Tibial nerve (tissue), 4 donors: ENCODE data around the gene TMCO2. TPM values are rescaled to one million over a fixed set of nuclear protein-coding genes. Genes with fewer than 3 reads are reported as not detected.

Experiments
- DNase-seq, 2 donors: peaks; one replicate each; pipeline ENCODE4 v3.0.0-alpha.2; 2019; ENCODE audit warnings: low spot score in 2 of 2
- H3K27ac ChIP-seq, 4 donors: fragments of 200-600 bp; sonication (generic) in 3 of 4; one replicate each; pipeline ENCODE4 v1.5.1; 2017 to 2019; ENCODE audit warnings: mild to moderate bottlenecking in 1 of 4
- H3K27me3 ChIP-seq, 2 donors: fragments of 200-600 bp; sonication (generic) in 1 of 2; one replicate each; pipeline versions ENCODE4 v1.5.1 to v1.6.0; 2017 to 2019
- H3K36me3 ChIP-seq, 3 donors: fragments of 200-600 bp; sonication (generic); one replicate each; pipeline ENCODE4 v1.5.1; 2018 to 2019
- H3K4me1 ChIP-seq, 4 donors: fragments of 200-600 bp; sonication (generic) in 3 of 4; one replicate each; pipeline ENCODE4 v1.5.1; 2017 to 2019
- H3K4me3 ChIP-seq, 4 donors: fragments of 200-600 bp; sonication (generic) in 3 of 4; one replicate each; pipeline ENCODE4 v1.5.1; 2017 to 2019; ENCODE audit warnings: mild to moderate bottlenecking in 1 of 4, moderate library complexity in 1 of 4
- H3K9me3 ChIP-seq, 4 donors: fragments of 200-600 bp; sonication (generic) in 3 of 4; one replicate each; pipeline ENCODE4 v1.5.1; 2017 to 2019
- EP300 ChIP-seq, 2 donors: sonication (generic); formaldehyde crosslinking; IDR thresholded peaks; one replicate each; pipeline ENCODE4 v1.6.1; 2017; ENCODE audit warnings: antibody characterized with exemption in 2 of 2, mild to moderate bottlenecking in 1 of 2
- POLR2A ChIP-seq, 2 donors: fragments of 450-650 bp; IDR thresholded peaks; one replicate each; pipeline ENCODE4 v1.6.1; 2017; ENCODE audit warnings: antibody characterized with exemption in 2 of 2, mild to moderate bottlenecking in 2 of 2, moderate library complexity in 2 of 2
- WGBS, 2 donors: methylation state at CpG; one replicate each; pipeline ENCODE4 v1.1.5; 2018; 5-methylcytosine and 5-hydroxymethylcytosine counted together
- total RNA-seq, 4 donors: library from RNA; depleted of rRNA; stranded (reverse); fragments of >200 nt; gene quantifications; one replicate each; pipeline ENCODE4 v1.1.0, GENCODE V29; 2016
- TF ChIP-seq, protein P1 (sequence below), 5 experiments: fragments of 200-600 bp in 3 of 5; fragments of 450-650 bp in 2 of 5; sonication (generic) in 3 of 5; IDR thresholded peaks; one replicate each; pipeline ENCODE4 v1.5.1; 2016 to 2019; ENCODE audit warnings: antibody characterized with exemption in 5 of 5, mild to moderate bottlenecking in 3 of 5, moderate library complexity in 2 of 5

TMCO2 gene
- total RNA-seq, 4 donors from 2014 or later: not detected

DNA sequence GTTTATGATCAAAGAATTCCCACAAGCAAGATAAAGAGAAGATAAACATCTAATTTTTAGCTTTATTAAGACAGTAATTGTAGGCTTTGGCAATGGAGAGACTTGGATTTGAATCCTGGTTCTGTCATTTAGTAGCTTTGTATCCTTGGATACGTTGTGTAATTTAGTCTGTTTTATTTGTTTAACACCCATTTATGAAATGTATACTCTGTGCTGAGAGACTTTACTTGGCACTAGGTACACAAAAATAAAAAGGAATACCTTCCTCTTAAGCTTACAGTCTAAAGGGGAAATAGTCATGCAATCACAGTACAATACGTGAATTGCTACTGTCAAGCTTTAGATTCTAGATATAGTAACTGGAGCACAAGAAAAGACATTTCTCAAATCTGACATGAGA, 34.1 kb downstream of the TMCO2 start:
- Histone ChIP-seq H3K27ac (no peak overlapping the region), H3K4me3 (no peak overlapping the region), H3K9me3 (no peaks in the 10 kb centered on the region), H3K4me1 (no peaks in the 10 kb centered on the region), H3K27me3 (no peaks in the 10 kb centered on the region), H3K36me3 (peaks cover 2 to 83% (median 5%) of the 10 kb centered on the region in 3 donors)
- whole genome bisulfite sequencing, 2 donors: 76 to 83% methylated on average over 2 of the region's 2 CpGs
- DNase-seq: no peak
- TF ChIP-seq POLR2A (IDR thresholded peaks at IDR 0.05) (no peak), EP300 (IDR thresholded peaks at IDR 0.05) (no peak)
- TF ChIP-seq, protein P1, sequence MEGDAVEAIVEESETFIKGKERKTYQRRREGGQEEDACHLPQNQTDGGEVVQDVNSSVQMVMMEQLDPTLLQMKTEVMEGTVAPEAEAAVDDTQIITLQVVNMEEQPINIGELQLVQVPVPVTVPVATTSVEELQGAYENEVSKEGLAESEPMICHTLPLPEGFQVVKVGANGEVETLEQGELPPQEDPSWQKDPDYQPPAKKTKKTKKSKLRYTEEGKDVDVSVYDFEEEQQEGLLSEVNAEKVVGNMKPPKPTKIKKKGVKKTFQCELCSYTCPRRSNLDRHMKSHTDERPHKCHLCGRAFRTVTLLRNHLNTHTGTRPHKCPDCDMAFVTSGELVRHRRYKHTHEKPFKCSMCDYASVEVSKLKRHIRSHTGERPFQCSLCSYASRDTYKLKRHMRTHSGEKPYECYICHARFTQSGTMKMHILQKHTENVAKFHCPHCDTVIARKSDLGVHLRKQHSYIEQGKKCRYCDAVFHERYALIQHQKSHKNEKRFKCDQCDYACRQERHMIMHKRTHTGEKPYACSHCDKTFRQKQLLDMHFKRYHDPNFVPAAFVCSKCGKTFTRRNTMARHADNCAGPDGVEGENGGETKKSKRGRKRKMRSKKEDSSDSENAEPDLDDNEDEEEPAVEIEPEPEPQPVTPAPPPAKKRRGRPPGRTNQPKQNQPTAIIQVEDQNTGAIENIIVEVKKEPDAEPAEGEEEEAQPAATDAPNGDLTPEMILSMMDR (IDR thresholded peaks at IDR 0.05): no peak

GRCh38 chr1:40291293-40291692, 43.6 kb downstream of the TMCO2 start:
- Histone ChIP-seq H3K27ac (no peak overlapping the region), H3K27me3 (no peaks in the 10 kb centered on the region), H3K4me1 (no peaks in the 10 kb centered on the region), H3K4me3 (no peak overlapping the region), H3K9me3 (no peaks in the 10 kb centered on the region), H3K36me3 (peaks cover 0 to 87% (median 0%) of the 10 kb centered on the region in 3 donors)
- whole genome bisulfite sequencing, 2 donors: 88 to 91% methylated on average over 2 of the region's 2 CpGs
- no peak for DNase-seq
- TF ChIP-seq POLR2A (IDR thresholded peaks at IDR 0.05) (no peak), EP300 (IDR thresholded peaks at IDR 0.05) (no peak)
- TF ChIP-seq, protein P1 (IDR thresholded peaks at IDR 0.05): no peak

GRCh38 chr1:40299366-40300248, 51.9 kb downstream of the TMCO2 start:
- DNase-seq: no peak
- no peak overlapping the region for H3K4me3 ChIP-seq
- no peaks in the 10 kb centered on the region for H3K9me3 ChIP-seq
- 58 to 62% methylated on average over 7 to 8 of the region's 8 CpGs for WGBS, 2 donors
- H3K36me3 ChIP-seq: peaks cover 0 to 11% (median 0%) of the 10 kb centered on the region in 3 donors
- H3K4me1 ChIP-seq: no peaks in the 10 kb centered on the region
- no peaks in the 10 kb centered on the region for H3K27me3 ChIP-seq
- H3K27ac ChIP-seq: no peak overlapping the region
- TF ChIP-seq, protein P1 (IDR thresholded peaks at IDR 0.05): no peak
- no peak for TF ChIP-seq EP300 (IDR thresholded peaks at IDR 0.05)
- TF ChIP-seq POLR2A (IDR thresholded peaks at IDR 0.05): no peak

GRCh38 chr1:40300249-40300567, 52.5 kb downstream of the TMCO2 start:
- no peak for TF ChIP-seq POLR2A (IDR thresholded peaks at IDR 0.05)
- DNase-seq: no peak
- Histone ChIP-seq H3K4me3 (no peak overlapping the region), H3K36me3 (peaks cover 0 to 6% (median 0%) of the 10 kb centered on the region in 3 donors), H3K27ac (no peak overlapping the region), H3K27me3 (no peaks in the 10 kb centered on the region), H3K4me1 (no peaks in the 10 kb centered on the region), H3K9me3 (no peaks in the 10 kb centered on the region)
- 69 to 87% methylated on average over 1 of the region's 1 CpG for WGBS, 2 donors

DNA sequence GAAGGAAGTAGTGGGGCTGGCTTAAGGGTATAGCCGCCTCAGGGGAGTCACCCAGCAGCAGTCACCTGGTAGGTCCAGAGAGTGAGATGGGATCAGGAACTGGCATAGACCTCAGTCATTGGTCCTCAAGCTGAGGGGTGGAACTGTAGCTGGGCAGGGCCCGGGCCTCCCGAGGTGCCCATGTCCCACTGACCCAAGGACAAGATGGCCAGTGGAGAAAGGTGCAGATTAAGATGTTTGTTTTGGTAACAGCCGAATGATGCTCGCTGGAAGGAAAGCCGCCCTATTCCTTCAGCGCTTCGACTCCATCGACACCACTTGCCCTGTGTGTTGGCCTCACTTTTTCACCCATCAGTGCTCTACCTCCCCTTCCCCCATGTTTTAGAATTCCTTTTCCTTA, 52.9 kb downstream of the TMCO2 start:
- Histone ChIP-seq H3K4me1 (no peaks in the 10 kb centered on the region), H3K27ac (no peak overlapping the region), H3K9me3 (no peaks in the 10 kb centered on the region), H3K27me3 (no peaks in the 10 kb centered on the region), H3K4me3 (no peak overlapping the region), H3K36me3 (peaks cover 0 to 5% (median 0%) of the 10 kb centered on the region in 3 donors)
- 93 to 95% methylated on average over 9 of the region's 9 CpGs for WGBS, 2 donors
- TF ChIP-seq, protein P1 (IDR thresholded peaks at IDR 0.05): no peak
- TF ChIP-seq EP300 (IDR thresholded peaks at IDR 0.05) (no peak), POLR2A (IDR thresholded peaks at IDR 0.05) (no peak)
- DNase-seq: no peak
